Subcutaneous adipose tissue (tissue), 4 donors: Measurements from ENCODE around the gene RPLP2. TPM values are rescaled to one million over a fixed set of nuclear protein-coding genes. Genes with fewer than 3 reads are reported as not detected.

Source experiments
- small RNA-seq: library from RNA; depleted of rRNA; stranded (forward); fragments of <200 nt; gene quantifications from one replicate; pipeline ENCODE3, GENCODE V24; 2016
- total RNA-seq, 4 donors: library from RNA; depleted of rRNA; stranded (reverse); fragments of >200 nt; gene quantifications; one replicate each; pipeline ENCODE4 v1.1.0, GENCODE V29; 2016
- TF ChIP-seq, protein P1 (sequence below): fragments of 450-650 bp; IDR thresholded peaks from one replicate; pipeline ENCODE4 v1.5.1; 2016; ENCODE audit warnings: low read depth, mild to moderate bottlenecking, control low read depth, antibody characterized with exemption, moderate library complexity

Gene RPLP2
- total RNA-seq, 4 donors from 2014 or later = 917 to 1,671 (median 1,426) TPM

- TF ChIP-seq, protein P1, sequence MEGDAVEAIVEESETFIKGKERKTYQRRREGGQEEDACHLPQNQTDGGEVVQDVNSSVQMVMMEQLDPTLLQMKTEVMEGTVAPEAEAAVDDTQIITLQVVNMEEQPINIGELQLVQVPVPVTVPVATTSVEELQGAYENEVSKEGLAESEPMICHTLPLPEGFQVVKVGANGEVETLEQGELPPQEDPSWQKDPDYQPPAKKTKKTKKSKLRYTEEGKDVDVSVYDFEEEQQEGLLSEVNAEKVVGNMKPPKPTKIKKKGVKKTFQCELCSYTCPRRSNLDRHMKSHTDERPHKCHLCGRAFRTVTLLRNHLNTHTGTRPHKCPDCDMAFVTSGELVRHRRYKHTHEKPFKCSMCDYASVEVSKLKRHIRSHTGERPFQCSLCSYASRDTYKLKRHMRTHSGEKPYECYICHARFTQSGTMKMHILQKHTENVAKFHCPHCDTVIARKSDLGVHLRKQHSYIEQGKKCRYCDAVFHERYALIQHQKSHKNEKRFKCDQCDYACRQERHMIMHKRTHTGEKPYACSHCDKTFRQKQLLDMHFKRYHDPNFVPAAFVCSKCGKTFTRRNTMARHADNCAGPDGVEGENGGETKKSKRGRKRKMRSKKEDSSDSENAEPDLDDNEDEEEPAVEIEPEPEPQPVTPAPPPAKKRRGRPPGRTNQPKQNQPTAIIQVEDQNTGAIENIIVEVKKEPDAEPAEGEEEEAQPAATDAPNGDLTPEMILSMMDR = no peak
Measured at GRCh38 chr11:861105-861479, 51.3 kb downstream of the RPLP2 start.

DNA sequence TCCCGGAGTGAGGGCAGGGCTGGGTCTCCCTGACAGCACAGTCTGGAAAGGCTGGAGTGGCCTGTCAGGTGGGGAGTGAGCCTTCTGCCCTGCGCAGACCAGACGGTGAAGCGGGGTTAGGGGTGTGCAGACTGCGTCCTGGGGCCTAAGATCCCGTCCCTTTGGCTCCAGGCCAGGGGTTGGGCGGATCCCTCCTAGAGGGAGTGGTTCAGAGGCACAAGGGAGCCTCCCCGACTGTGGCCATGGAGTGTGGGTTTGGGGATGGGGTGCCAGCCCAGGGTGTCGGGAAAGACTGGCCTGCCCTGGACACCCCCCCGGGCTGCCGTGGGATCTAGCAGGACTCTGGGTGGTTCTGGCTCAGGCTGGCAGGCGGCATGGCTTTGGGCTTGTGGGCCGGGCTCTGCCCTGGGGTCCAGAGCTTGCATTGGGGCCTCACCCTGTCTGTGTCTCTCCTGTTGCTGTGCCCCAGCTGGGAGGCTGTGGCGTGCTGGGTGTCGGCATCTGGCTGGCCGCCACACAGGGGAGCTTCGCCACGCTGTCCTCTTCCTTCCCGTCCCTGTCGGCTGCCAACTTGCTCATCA, 52.4 kb downstream of the RPLP2 start:
- TF ChIP-seq, protein P1 = no peak

Small RNA genes within 50 kb of the gene (small RNA-seq; reads per million reads assigned to genes)
- gene SNORA52 = not detected

Other genes starting within 250 kb of the RPLP2 start
- 1 to 10 TPM in 2 of 4 donors, under 1 TPM in 2; 0.65 to 2.4 (median 1.0) TPM for gene LMNTD2, start 249.2 kb upstream of the RPLP2 start, total RNA-seq
- gene RASSF7, start 249.0 kb upstream of the RPLP2 start, total RNA-seq = 1 to 10 TPM in 3 of 4 donors, under 1 TPM in 1; 0.49 to 7.6 (median 4.5) TPM
- gene PHRF1, start 233.5 kb upstream of the RPLP2 start, total RNA-seq = 10 to 100 TPM in 3 of 4 donors, 1 to 10 TPM in 1; 9.0 to 28.4 (median 12.6) TPM
- gene IRF7, start 194.0 kb upstream of the RPLP2 start, total RNA-seq = 10 to 100 TPM in 3 of 4 donors, 1 to 10 TPM in 1; 3.6 to 40.9 (median 17.0) TPM
- gene CDHR5, start 185.0 kb upstream of the RPLP2 start, total RNA-seq = not detected
- gene SCT, start 182.8 kb upstream of the RPLP2 start, total RNA-seq = not detected
- gene DRD4, start 172.7 kb upstream of the RPLP2 start, total RNA-seq = under 1 TPM in 1 of 4 donors, not detected in 3; 0.66 TPM
- 10 to 100 TPM; 14.0 to 28.4 (median 18.4) TPM for gene DEAF1, start 114.7 kb upstream of the RPLP2 start, total RNA-seq
- 10 to 100 TPM in 3 of 4 donors, 1 to 10 TPM in 1; 8.8 to 32.8 (median 16.3) TPM for gene TMEM80, start 114.2 kb upstream of the RPLP2 start, total RNA-seq
- 10 to 100 TPM in 2 of 4 donors, 1 to 10 TPM in 2; 3.8 to 20.0 (median 9.7) TPM for gene EPS8L2, start 103.7 kb upstream of the RPLP2 start, total RNA-seq
- 100 to 1,000 TPM; 237 to 459 (median 293) TPM for gene TALDO1, start 62.5 kb upstream of the RPLP2 start, total RNA-seq
- 10 to 100 TPM in 3 of 4 donors, 1 to 10 TPM in 1; 7.1 to 22.8 (median 14.9) TPM for gene GATD1, start 32.5 kb upstream of the RPLP2 start, total RNA-seq
- not detected for gene CEND1, start 19.9 kb upstream of the RPLP2 start, total RNA-seq
- 10 to 100 TPM in 1 of 4 donors, 1 to 10 TPM in 3; 2.5 to 12.8 (median 3.7) TPM for gene SLC25A22, start 11.7 kb upstream of the RPLP2 start, total RNA-seq
- gene PIDD1, start 4.7 kb upstream of the RPLP2 start, total RNA-seq = 10 to 100 TPM in 2 of 4 donors, 1 to 10 TPM in 2; 3.1 to 28.3 (median 9.0) TPM
- gene PNPLA2, start 8.9 kb downstream of the RPLP2 start, total RNA-seq = 1,000 to 10,000 TPM in 1 of 4 donors, 100 to 1,000 TPM in 3; 204 to 1,337 (median 369) TPM
- gene CRACR2B, start 18.0 kb downstream of the RPLP2 start, total RNA-seq = 10 to 100 TPM in 2 of 4 donors, 1 to 10 TPM in 2; 2.3 to 44.6 (median 9.7) TPM
- gene CD151, start 23.0 kb downstream of the RPLP2 start, total RNA-seq = 1,000 to 10,000 TPM in 1 of 4 donors, 100 to 1,000 TPM in 3; 307 to 1,070 (median 520) TPM
- 100 to 1,000 TPM in 3 of 4 donors, 10 to 100 TPM in 1; 80.7 to 158 (median 117) TPM for gene POLR2L, start 32.6 kb downstream of the RPLP2 start, total RNA-seq
- 100 to 1,000 TPM in 3 of 4 donors, 10 to 100 TPM in 1; 67.0 to 219 (median 185) TPM for gene TSPAN4, start 32.9 kb downstream of the RPLP2 start, total RNA-seq
- 100 to 1,000 TPM in 1 of 4 donors, 10 to 100 TPM in 3; 28.4 to 107 (median 76.0) TPM for gene CHID1, start 100.8 kb downstream of the RPLP2 start, total RNA-seq
- gene AP2A2, start 115.9 kb downstream of the RPLP2 start, total RNA-seq = 100 to 1,000 TPM in 3 of 4 donors, 10 to 100 TPM in 1; 79.2 to 115 (median 110) TPM
- gene MUC6, start 226.8 kb downstream of the RPLP2 start, total RNA-seq = not detected